Measurements from ENCODE around the gene WDR33.
"Not testable (repeated sequence)": the region's sequence is repeated elsewhere in the genome, so short reads cannot be mapped to it uniquely, and the experiment has no call there.

The WDR33 gene

GRCh38 chr2:127776122-127776780, 34.7 kb downstream of the WDR33 start:
- TF ChIP-seq CTCF (conservative IDR thresholded peaks at IDR 0.05; ENCODE audit: low read depth, low read length), result no peak
- H3K4me3 ChIP-seq (ENCODE audit: low read depth, low read length), result no peak overlapping the region
- peak; percentile 31 for DNase-seq (ENCODE audit: low read depth)

DNA sequence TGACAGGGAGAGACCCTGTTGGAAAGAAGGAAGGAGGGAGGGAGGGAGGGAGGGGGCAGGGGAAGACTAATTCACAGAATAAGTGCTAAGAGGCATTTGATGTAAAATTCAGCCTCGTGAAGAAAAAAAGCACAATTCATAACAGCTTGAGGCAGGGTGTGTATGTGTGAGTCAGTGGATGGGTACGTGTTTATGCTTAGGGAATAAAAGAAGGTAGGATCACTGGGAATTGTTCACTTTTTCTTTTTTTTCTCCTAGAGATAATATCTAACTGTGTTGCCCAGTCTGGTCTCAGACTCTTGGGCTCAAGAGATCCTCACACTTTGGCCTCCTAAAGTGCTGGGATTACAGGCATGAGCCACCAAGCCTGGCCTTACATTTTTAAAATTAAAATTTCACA, 39.2 kb downstream of the WDR33 start:
- no peak overlapping the region for H3K4me3 ChIP-seq (ENCODE audit: low read depth, low read length)
- no peak for TF ChIP-seq CTCF (conservative IDR thresholded peaks at IDR 0.05; ENCODE audit: low read depth, low read length)
- peak; percentile 79 for DNase-seq (ENCODE audit: low read depth)

- peak; percentile 97 for DNase-seq (ENCODE audit: low read depth)
- no peak overlapping the region for H3K4me3 ChIP-seq (ENCODE audit: low read depth, low read length)
- TF ChIP-seq CTCF (conservative IDR thresholded peaks at IDR 0.05; ENCODE audit: low read depth, low read length), result no peak
Observed at GRCh38 chr2:127770973-127771735, 39.8 kb downstream of the WDR33 start.

- DNase-seq (ENCODE audit: low read depth); H3K4me3 ChIP-seq (ENCODE audit: low read depth, low read length): not testable (repeated sequence)
Observed at GRCh38 chr2:127770534-127770933, 40.4 kb downstream of the WDR33 start.

DNA sequence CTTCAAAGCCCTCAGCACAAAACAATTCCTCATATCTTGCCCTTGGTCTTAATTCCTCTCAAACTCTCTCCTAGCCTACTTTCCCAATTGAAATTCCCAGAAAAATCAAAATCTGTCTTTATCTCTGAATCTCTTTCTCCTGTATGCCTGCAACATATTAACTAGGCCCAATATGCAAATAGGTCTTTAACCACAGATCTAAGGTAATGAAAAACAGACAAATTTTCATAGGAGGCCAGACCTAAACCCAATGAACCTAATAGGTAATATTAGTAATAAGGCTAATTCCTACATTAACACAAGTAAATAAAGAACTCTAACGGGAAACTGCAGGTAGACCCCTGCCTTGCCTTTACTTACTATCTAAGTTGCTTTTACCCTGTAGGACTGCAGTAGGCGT, 41.4 kb downstream of the WDR33 start:
- no peak for DNase-seq (ENCODE audit: low read depth)
- no peak for TF ChIP-seq CTCF (conservative IDR thresholded peaks at IDR 0.05; ENCODE audit: low read depth, low read length)
- H3K4me3 ChIP-seq (ENCODE audit: low read depth, low read length), result no peak overlapping the region

GRCh38 chr2:127768775-127769479, 42.0 kb downstream of the WDR33 start:
- TF ChIP-seq CTCF (conservative IDR thresholded peaks at IDR 0.05; ENCODE audit: low read depth, low read length), result no peak
- no peak overlapping the region for H3K4me3 ChIP-seq (ENCODE audit: low read depth, low read length)
- peak; percentile 37 for DNase-seq (ENCODE audit: low read depth)

DNA sequence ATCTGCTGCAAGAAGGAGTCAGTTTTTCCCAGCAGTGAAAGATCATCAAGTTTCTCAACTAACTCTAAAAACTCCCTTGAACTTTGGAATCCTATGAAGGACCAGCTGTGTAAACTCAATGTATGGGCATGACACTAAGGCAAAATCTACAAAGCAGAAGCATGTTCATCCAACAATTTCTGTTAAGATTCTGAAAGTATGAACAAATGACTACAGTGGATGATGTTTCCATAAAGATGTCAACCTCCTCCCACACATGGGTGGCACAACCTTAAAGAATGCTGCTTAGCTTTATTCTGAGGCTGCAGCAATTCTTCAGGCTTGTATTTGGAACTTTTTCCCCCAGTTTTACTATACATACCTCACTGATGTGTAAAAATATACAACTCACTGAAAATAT, 47.2 kb downstream of the WDR33 start:
- DNase-seq (ENCODE audit: low read depth), result peak; percentile 30
- H3K4me3 ChIP-seq (ENCODE audit: low read depth, low read length), result no peak overlapping the region
- no peak for TF ChIP-seq CTCF (conservative IDR thresholded peaks at IDR 0.05; ENCODE audit: low read depth, low read length)

All from choroid plexus epithelial cell (primary cell).